Mesenchymal stem cell (in vitro differentiated cells and primary cell): ENCODE results near the gene KLRG1.

Experiments
- DNase-seq: peaks from one replicate; pipeline ENCODE4 v3.0.0-alpha.2; 2013
- H2AFZ ChIP-seq: one replicate; pipeline ENCODE4 v1.6.1; 2013; ENCODE audit warnings: low read depth, mild to moderate bottlenecking, control low read depth, inconsistent platforms, low read length, moderate library complexity
- H2AK5ac ChIP-seq: 2 replicates; pipeline ENCODE4 v1.6.1; 2013; ENCODE audit warnings: low read length, moderate library complexity, mild to moderate bottlenecking, inconsistent platforms; ENCODE audit not compliant: severe bottlenecking
- H2BK120ac ChIP-seq: one replicate; pipeline ENCODE4 v1.6.1; 2013; ENCODE audit warnings: low read depth, mild to moderate bottlenecking, inconsistent platforms, low read length, moderate library complexity
- H2BK12ac ChIP-seq, 2 experiments: one replicate each; pipeline ENCODE4 v1.6.1; 2013; ENCODE audit warnings: inconsistent platforms in 2 of 2, low read length in 2 of 2, mild to moderate bottlenecking in 2 of 2, moderate library complexity in 2 of 2, control low read depth in 1 of 2
- H2BK15ac ChIP-seq: one replicate; pipeline ENCODE4 v1.6.1; 2013; ENCODE audit warnings: mild to moderate bottlenecking, low read depth, inconsistent platforms; ENCODE audit not compliant: poor library complexity, severe bottlenecking
- H2BK5ac ChIP-seq: 2 replicates; pipeline ENCODE4 v1.6.1; 2013; ENCODE audit warnings: low read depth, mild to moderate bottlenecking, low read length, control low read depth, inconsistent platforms; ENCODE audit not compliant: poor library complexity, severe bottlenecking
- H3K14ac ChIP-seq, 2 experiments: one replicate each; pipeline ENCODE4 v1.6.1; 2013; ENCODE audit warnings: inconsistent platforms in 2 of 2, low read length in 2 of 2, control low read depth in 1 of 2, mild to moderate bottlenecking in 1 of 2, moderate library complexity in 1 of 2
- H3K18ac ChIP-seq, 2 experiments: one replicate each; pipeline ENCODE4 v1.6.1; 2013; ENCODE audit warnings: inconsistent platforms in 2 of 2, low read length in 2 of 2, control low read depth in 1 of 2, low read depth in 1 of 2, mild to moderate bottlenecking in 1 of 2
- H3K23ac ChIP-seq, 2 experiments: one replicate each; pipeline ENCODE4 v1.6.1; 2013; ENCODE audit warnings: inconsistent platforms in 2 of 2, low read length in 2 of 2, mild to moderate bottlenecking in 2 of 2, moderate library complexity in 2 of 2, control low read depth in 1 of 2
- H3K27ac ChIP-seq: 2 replicates; pipeline ENCODE4 v1.5.1; 2013; ENCODE audit warnings: mild to moderate bottlenecking, moderate library complexity, low read length, control low read depth, inconsistent platforms; ENCODE audit not compliant: poor library complexity, severe bottlenecking
- H3K27me3 ChIP-seq, 2 experiments: 2 replicates each; pipeline versions ENCODE4 v1.6.1 to v1.7.0; 2013; ENCODE audit warnings: low read length in 2 of 2, mild to moderate bottlenecking in 2 of 2, moderate library complexity in 2 of 2, control low read depth in 1 of 2, inconsistent platforms in 1 of 2; ENCODE audit not compliant: control insufficient read depth in 1 of 2, insufficient read depth in 1 of 2
- H3K36me3 ChIP-seq, 2 experiments: 2 replicates each; pipeline versions ENCODE4 v1.6.1 to v1.7.0; 2013; ENCODE audit warnings: low read length in 2 of 2, control low read depth in 1 of 2, inconsistent platforms in 1 of 2, low read depth in 1 of 2, mild to moderate bottlenecking in 1 of 2; ENCODE audit not compliant: insufficient read depth in 2 of 2, control insufficient read depth in 1 of 2
- H3K4ac ChIP-seq, 2 experiments: one replicate each; pipeline ENCODE4 v1.6.1; 2013; ENCODE audit warnings: inconsistent platforms in 2 of 2, low read length in 2 of 2, mild to moderate bottlenecking in 2 of 2, moderate library complexity in 2 of 2, control low read depth in 1 of 2, low read depth in 1 of 2
- H3K4me1 ChIP-seq: 2 replicates; pipeline ENCODE4 v1.6.1; 2013; ENCODE audit warnings: low read depth, low read length, control low read depth; ENCODE audit not compliant: control insufficient read depth, insufficient read depth
- H3K4me2 ChIP-seq: 2 replicates; pipeline ENCODE4 v1.6.1; 2013; ENCODE audit warnings: low read length, mild to moderate bottlenecking, inconsistent platforms; ENCODE audit not compliant: poor library complexity, severe bottlenecking
- H3K4me3 ChIP-seq, 2 experiments: 2 replicates each; pipeline versions ENCODE4 v1.5.1 to v1.7.0; 2013; ENCODE audit warnings: low read length in 2 of 2, mild to moderate bottlenecking in 2 of 2, control low read depth in 1 of 2, low read depth in 1 of 2; ENCODE audit not compliant: insufficient read depth in 1 of 2
- H3K79me1 ChIP-seq: replicated peaks from 2 replicates; pipeline ENCODE4 v1.6.1; 2013; ENCODE audit warnings: mild to moderate bottlenecking, control low read depth, low read length, inconsistent platforms; ENCODE audit not compliant: poor library complexity, severe bottlenecking
- H3K9ac ChIP-seq: 2 replicates; pipeline ENCODE4 v1.7.0; 2013; ENCODE audit warnings: mild to moderate bottlenecking, low read length, moderate library complexity
- H3K9me3 ChIP-seq: 2 replicates; pipeline ENCODE4 v1.7.0; 2013; ENCODE audit warnings: mild to moderate bottlenecking, low read length; ENCODE audit not compliant: control insufficient read depth
- H4K8ac ChIP-seq: one replicate; pipeline ENCODE4 v1.6.1; 2013; ENCODE audit warnings: inconsistent platforms, mild to moderate bottlenecking, low read length, moderate library complexity
- H4K91ac ChIP-seq: one replicate; pipeline ENCODE4 v1.6.1; 2013; ENCODE audit warnings: mild to moderate bottlenecking, low read length, inconsistent platforms
- WGBS: methylation state at CpG from one replicate; pipeline ENCODE4 v1.1.7; 2013; ENCODE audit warnings: mixed read lengths; 5-methylcytosine and 5-hydroxymethylcytosine counted together

The KLRG1 gene

DNA sequence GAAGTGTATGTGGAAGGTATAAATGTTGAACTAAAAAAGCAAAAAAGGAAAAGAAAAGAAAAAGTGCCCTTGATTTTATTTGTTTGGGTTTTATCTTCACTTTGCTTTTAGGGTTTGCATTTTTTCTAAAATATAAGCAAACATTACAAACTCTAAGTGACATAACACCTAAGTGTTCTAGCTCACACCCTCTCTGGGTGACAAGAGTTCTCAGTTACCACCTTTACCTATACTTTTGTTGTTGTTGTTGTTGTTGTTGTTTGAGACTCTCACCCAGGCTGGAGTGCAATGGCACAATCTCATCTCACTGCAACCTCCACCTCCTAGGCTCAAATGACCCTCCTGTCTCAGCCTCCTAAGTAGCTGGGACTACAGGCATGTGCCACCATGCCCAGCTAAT, 13.0 kb downstream of the KLRG1 start:
- no peak overlapping the region for H4K8ac ChIP-seq
- H2AFZ ChIP-seq, result no peak overlapping the region
- no peak overlapping the region for H3K23ac ChIP-seq
- H4K91ac ChIP-seq, result no peak overlapping the region
- H2BK5ac ChIP-seq, result no peak overlapping the region
- no peak overlapping the region for H3K9ac ChIP-seq
- H2AK5ac ChIP-seq, result no peak overlapping the region
- H3K36me3 ChIP-seq, result no peaks in the 10 kb centered on the region
- no peaks in the 10 kb centered on the region for H3K9me3 ChIP-seq
- H3K4me1 ChIP-seq, result no peaks in the 10 kb centered on the region
- H3K4me3 ChIP-seq, result no peak overlapping the region
- no peak overlapping the region for H2BK15ac ChIP-seq
- no peak overlapping the region for H2BK12ac ChIP-seq
- H2BK120ac ChIP-seq, result no peak overlapping the region
- no peaks in the 10 kb centered on the region for H3K79me1 ChIP-seq
- no peak overlapping the region for H3K14ac ChIP-seq
- H3K4ac ChIP-seq, result no peak overlapping the region
- H3K18ac ChIP-seq, result no peak overlapping the region
- H3K4me2 ChIP-seq, result no peak overlapping the region
- H3K27me3 ChIP-seq, result no peaks in the 10 kb centered on the region
- no peak overlapping the region for H3K27ac ChIP-seq
- DNase-seq, result no peak

DNA sequence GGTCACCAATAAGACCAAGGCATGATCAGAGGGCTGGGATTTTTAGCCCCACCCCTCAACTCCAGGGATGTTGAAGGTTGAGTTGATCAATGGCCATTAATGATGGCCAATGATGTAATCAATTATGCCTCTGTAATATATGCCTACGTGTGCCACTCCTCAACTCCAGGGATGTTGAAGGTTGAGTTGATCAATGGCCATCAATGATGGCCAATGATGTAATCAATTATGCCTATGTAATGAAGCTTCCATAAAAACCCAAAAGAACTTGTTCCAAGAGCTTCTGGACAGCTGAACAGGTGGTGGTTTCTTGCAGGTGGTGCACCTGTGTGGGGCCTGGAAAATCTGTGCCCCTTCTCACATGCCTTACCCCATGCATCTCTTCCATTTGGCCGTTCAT, 33.2 kb downstream of the KLRG1 start:
- Histone ChIP-seq H2AFZ (no peak overlapping the region), H2AK5ac (no peak overlapping the region), H3K36me3 (no peaks in the 10 kb centered on the region), H3K4ac (no peak overlapping the region), H3K14ac (no peak overlapping the region), H3K9me3 (peaks cover 7% of the 10 kb centered on the region), H2BK5ac (no peak overlapping the region), H3K27ac (no peak overlapping the region), H3K18ac (no peak overlapping the region), H3K4me1 (no peaks in the 10 kb centered on the region), H2BK120ac (no peak overlapping the region), H2BK15ac (no peak overlapping the region), H3K79me1 (no peaks in the 10 kb centered on the region), H3K23ac (no peak overlapping the region), H4K8ac (no peak overlapping the region), H3K4me3 (no peak overlapping the region), H2BK12ac (no peak overlapping the region), H3K4me2 (no peak overlapping the region), H3K27me3 (no peaks in the 10 kb centered on the region), H4K91ac (no peak overlapping the region), H3K9ac (no peak overlapping the region)
- 70% methylated on average over 1 of the region's 2 CpGs for WGBS
- no peak for DNase-seq

DNA sequence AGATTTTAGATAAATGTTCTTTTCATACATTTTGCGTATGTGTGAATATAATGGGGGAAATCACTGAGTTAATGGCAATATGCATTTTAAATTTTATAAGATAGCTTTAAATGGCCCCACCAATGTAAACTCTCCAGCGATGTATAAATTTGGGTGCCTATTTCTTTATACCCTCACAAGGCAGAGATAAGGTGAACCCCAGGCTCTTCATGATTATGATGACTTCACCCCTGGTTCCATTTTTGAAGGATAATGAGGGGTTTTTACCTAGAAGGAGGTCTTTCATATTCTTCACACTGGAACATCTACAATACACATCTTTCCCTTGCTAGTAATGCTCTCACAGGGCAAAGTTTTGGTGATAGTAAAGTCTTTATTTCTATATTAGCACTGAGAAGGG, 35.2 kb downstream of the KLRG1 start:
- Histone ChIP-seq H2AK5ac (no peak overlapping the region), H3K79me1 (no peaks in the 10 kb centered on the region), H2BK15ac (no peak overlapping the region), H3K14ac (no peak overlapping the region), H3K4me3 (no peak overlapping the region), H2BK5ac (no peak overlapping the region), H3K4me2 (no peak overlapping the region), H4K91ac (no peak overlapping the region), H2BK12ac (no peak overlapping the region), H2BK120ac (no peak overlapping the region), H3K27me3 (no peaks in the 10 kb centered on the region), H3K9me3 (no peaks in the 10 kb centered on the region), H2AFZ (no peak overlapping the region), H3K4me1 (no peaks in the 10 kb centered on the region), H3K23ac (no peak overlapping the region), H4K8ac (no peak overlapping the region), H3K4ac (no peak overlapping the region), H3K36me3 (no peaks in the 10 kb centered on the region), H3K27ac (no peak overlapping the region), H3K9ac (no peak overlapping the region), H3K18ac (no peak overlapping the region)
- DNase-seq, result no peak
- 100% methylated on average over 1 of the region's 2 CpGs for WGBS

DNA sequence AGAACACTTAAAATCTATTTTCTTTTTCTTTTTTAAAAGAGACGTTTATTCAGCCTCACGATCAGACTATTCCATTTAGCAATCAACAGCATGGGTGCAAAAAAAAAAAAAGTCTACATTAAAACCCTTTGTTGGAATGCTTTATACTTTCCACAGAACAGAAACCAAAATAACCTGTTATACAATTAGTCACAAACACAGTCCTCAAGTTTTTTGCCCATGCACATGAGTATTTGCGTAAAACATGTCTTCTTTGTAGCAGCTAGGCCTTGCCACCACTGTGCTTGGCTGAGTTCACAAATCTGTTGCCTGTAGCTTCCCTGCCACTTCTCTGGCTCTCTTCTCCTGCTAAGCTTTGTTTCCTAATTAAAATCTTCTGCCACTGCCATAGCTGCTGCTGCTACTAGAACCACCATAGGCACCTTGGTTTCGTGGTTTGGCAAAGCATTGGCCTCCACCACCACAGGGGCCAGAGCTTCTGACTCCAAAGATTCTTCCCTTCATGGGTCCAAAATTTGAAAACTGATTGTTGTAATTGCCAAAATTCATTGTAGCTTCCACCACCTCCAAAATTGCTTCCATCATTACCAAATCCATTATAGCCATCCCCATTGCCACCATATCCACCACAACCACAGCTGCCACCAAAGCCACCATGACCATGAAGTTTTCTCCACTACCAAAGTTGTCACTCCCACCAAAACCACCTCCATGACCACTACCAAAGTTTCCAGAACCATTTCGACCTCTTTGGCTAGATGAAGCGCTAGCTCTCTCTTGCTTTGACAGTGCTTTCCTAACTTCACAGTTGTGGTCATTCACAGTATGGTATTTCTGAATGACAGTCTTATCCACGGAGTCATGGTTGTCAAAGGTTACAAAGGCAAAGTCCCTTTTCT, 38.1 kb downstream of the KLRG1 start:
- no peak for DNase-seq
- Histone ChIP-seq H3K4me2 (no peak overlapping the region), H3K36me3 (no peaks in the 10 kb centered on the region), H3K9me3 (no peaks in the 10 kb centered on the region), H3K14ac (no peak overlapping the region), H2AK5ac (no peak overlapping the region), H4K8ac (no peak overlapping the region), H2AFZ (no peak overlapping the region), H3K9ac (no peak overlapping the region), H2BK15ac (no peak overlapping the region), H3K79me1 (no peaks in the 10 kb centered on the region), H3K4me1 (no peaks in the 10 kb centered on the region), H2BK5ac (no peak overlapping the region), H3K4me3 (no peak overlapping the region), H2BK120ac (no peak overlapping the region), H3K23ac (no peak overlapping the region), H3K18ac (no peak overlapping the region), H3K27ac (no peak overlapping the region), H3K27me3 (no peaks in the 10 kb centered on the region), H4K91ac (no peak overlapping the region), H2BK12ac (no peak overlapping the region), H3K4ac (no peak overlapping the region)
- 89% methylated on average over 7 of the region's 7 CpGs for WGBS
